NCI-H2107 treated with DMSO at 0.1 percent for 48 hours (cell line): ENCODE results near the gene BRICD5.
"Not testable (repeated sequence)": the region's sequence is repeated elsewhere in the genome, so short reads cannot be mapped to it uniquely, and the experiment has no call there.

Source experiments
- DNase-seq: peaks from one replicate; lab custom pipeline; 2025; ENCODE audit not compliant: unreplicated experiment; lab: John Stamatoyannopoulos, UW

BRICD5 gene

GRCh38 chr16:2223221-2223941, 12.7 kb upstream of the BRICD5 start, which contains the start of gene E4F1:
E4F1 (plus strand) TSS chr16:2223591; CDS start chr16:2223614, 23 bp downstream.
- peak; percentile 96 for DNase-seq

DNA sequence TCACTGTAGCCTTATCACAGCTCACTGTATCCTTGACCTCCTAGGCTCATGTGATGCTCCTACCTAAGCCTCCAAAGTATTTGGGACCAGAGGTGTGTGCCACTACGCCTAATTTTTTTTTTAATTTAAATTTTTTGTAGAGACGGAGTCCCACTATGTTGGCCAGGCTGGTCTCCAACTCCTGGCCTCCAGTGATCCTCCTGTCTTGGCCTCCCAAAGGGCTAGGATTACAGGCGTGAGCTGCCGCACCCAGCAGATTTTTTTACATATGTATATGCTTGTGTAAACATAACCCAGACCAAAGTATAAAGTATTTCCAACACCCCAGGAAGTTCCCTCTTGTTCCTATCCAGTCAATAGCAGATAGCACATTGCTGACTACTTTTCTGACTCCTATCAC, 5.7 kb upstream of the BRICD5 start:
- no peak for DNase-seq

DNA sequence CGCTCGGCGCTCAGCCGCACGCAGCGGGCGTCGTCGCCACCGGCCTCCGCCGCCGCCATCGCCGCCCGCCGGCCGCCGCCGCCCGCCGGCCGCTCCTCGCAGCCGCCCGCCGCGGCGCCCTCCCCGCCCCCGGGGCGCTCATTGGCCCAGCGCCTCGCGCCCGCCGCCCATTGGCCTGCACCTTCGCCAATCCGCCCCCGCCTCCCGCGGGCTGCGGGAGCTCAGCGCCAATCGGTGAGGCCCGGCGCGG, 4.0 kb upstream of the BRICD5 start, which contains the start of gene PGP:
PGP (minus strand) TSS at position 122 of the 250 bp plus-strand sequence; CDS start at position 59, 63 bp downstream.
- DNase-seq, result no peak

DNA sequence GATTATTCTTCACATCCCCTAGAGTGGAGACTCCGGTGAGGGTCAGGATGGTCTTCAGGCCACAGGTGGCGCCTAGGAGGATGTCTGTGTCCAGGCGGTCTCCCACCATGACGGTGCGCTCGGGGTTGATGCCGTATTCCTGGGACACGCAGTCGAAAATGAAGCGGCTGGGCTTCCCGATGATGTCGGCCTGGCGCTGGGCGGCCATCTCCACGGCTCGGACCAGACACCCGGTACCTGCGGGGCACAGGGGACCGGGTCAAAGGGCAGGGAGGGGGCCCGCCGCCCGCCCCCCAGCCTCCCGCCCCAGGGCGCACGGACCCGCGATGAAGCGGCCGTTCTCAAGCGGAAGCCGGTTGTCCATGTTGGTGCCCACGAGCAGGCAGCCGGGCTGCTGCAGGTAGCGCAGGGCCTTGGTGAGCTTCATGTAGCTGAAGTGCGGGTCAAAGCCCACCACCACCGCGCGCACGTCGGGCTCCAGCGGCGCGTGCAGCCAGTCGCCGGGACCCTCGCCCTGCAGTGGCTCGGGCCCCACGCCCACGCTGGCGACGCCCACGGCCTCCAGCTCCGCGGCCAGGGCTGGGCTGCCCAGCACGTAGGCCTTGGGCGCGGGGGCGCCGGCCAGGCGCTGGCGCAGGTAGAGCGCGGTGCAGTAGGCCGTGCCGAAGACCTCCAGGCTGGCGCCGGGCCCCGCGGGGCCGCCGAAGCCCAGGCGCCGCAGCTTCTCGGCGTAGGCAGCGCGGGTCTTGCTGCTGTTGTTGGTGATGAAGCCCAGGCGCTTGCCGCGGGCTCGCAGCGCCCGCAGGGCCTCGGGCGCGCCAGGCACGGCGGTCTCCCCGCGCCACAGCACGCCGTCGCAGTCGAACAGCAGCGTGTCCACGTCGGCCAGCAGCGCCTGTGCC, 3.4 kb upstream of the BRICD5 start:
- no peak for DNase-seq

DNA sequence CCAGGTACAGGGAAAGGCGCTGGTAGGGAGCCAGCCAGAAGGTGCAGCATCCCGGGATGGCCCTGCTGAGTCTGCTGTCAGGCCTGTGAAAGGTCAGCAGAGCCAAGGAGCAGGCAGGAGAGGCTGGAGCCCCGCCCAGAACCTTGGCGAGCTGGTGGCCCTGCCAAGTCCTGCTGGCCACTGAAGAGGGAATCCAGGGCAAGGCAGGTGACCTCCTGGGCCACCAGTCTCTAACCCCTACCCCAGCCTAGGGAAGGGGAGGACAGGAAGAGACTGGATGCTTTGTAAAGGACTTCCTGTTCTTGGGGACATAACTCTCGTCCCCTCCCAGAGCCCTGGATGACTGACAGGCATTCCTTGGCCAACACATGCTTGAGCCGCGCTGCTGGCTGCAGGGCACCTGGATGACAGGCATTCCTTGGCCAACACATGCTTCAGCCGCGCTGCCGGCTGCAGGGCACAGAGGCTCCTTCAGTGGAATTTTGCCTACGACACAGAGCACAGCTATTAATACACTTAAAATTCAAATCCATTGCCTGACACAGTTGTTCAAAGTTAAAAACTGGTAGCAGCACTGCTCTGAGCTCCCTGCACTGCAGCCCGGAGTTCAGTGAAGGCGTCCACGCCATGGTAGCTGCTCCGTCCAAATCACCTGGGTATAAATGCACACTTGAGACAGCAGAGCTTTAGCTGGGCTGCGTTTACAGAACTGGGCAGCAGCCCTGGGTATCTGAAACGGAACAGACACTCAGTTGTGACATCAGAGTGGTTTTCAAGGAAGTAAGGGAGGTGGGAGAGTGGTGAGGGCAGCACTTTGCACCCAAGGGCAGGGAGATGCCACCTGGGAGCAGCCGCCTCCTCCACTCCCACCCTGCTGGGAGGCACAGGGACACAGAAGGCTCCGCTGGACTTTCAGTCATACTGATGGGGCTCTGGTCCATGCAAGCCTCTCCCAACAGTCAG, 2.0 kb upstream of the BRICD5 start:
- no peak for DNase-seq

GRCh38 chr16:2211923-2212347, 1.3 kb upstream of the BRICD5 start:
- DNase-seq, result no peak

- no peak for DNase-seq
These were observed 692 bp downstream of the BRICD5 start for GRCh38 chr16:2210009-2210332.

DNA sequence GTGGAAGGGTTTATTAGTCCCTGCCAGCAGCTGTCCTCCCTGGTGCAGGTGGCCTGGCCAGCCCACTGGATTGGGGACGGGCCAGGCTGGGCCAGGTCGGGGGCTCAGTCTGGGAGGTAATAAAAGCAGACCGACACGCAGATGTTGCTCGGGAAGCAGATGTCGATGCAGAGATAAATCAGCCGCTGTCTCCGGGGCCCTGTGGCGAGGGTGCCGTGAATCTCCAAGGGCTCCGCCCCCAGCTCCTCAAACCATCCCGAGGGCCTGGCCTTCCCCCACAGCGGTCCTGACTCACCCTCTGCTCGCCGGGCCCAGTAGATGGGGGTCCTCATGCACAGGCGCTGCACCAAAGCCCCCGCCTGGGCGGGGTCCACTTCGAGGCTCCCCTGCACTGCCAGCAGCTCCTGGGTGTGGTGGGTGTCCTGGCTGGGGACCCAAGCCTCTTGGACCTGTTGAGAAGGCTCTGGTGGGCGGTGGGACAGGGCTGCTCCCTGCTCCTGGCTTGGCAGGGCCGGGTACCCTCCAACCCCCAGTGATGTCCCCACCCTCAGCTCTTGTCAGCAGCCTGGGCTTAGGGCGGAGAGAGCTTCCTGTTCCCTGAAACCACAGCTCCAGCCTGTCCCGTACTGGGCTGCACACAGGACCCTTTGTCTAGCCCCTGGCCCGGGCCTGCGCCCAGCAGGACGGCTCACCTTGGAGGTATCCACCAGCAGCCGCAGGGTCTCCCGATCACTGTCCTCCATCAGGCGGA, 1.2 kb downstream of the BRICD5 start:
- no peak for DNase-seq

GRCh38 chr16:2208772-2209171, 1.9 kb downstream of the BRICD5 start:
- no peak for DNase-seq

DNA sequence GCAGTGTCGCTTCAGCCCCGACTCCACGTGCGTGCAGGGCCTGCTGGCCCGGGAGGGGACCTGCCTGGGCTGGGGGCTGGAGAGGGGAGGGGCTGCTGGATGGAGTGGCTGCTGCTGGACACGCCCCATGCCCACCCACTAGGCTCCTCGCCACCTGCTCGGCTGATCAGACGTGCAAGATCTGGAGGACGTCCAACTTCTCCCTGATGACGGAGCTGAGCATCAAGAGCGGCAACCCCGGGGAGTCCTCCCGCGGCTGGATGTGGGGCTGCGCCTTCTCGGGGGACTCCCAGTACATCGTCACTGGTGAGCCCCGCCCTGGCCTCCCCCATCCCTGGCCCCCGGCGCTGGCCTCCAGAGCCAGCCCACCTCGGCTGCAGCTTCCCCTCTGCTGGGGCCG, 2.4 kb downstream of the BRICD5 start:
- DNase-seq, result peak; percentile 70

DNA sequence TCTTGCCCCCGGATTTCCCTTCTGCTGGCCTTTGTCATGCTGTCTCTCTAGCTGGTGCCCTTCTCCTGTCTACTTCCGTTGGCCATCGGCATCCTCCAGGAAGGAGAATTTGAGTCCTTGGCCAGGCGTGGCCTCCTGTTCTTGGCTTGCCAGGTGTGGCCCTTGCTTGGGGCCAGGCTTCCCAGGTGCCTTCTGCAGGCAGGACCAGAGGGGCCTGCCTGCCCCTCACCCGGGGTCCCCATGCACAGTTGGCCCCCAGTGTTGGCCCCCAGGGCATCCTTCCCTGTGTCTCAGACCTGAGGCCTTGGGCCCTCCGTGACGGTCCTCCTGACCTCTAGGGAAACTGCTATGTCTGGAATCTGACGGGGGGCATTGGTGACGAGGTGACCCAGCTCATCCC, 2.8 kb downstream of the BRICD5 start:
- no peak for DNase-seq

DNA sequence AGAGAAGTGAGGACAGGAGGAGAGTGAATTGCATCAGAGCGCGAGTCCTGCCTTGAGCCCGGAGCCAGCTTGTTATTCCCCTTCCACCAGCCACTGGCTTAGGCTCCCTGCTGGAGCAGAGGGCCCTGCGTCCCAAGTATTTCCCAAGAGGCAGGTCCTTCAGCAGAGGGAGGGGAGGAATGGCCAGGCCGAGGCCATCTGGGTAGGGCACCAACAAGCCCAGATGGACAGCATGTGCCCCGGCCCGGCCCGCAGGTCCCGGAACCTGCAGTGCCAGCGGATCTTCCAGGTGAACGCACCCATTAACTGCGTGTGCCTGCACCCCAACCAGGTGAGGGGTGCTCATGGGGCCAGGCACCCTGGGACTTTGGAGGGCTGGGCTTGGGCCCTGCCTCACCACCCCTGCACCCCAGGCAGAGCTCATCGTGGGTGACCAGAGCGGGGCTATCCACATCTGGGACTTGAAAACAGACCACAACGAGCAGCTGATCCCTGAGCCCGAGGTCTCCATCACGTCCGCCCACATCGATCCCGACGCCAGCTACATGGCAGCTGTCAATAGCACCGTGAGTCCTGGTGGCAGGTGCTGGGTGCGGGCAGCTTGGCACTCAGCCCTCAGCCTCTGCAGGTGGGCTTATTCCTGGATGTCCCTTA, 3.8 kb downstream of the BRICD5 start:
- DNase-seq, result peak; percentile 19

DNA sequence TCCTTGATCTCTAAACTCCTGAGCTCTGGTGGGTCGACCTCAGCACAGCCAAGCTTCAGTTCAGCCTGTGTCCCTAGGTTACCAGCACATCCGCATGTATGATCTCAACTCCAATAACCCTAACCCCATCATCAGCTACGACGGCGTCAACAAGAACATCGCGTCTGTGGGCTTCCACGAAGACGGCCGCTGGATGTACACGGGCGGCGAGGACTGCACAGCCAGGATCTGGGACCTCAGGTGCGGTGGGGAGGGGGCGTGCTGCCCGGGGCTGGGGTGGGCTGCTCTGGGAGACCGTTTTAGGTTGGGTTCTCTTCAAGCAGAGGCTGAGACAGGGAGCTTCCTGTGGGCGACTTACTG, 4.3 kb downstream of the BRICD5 start:
- no peak for DNase-seq

DNA sequence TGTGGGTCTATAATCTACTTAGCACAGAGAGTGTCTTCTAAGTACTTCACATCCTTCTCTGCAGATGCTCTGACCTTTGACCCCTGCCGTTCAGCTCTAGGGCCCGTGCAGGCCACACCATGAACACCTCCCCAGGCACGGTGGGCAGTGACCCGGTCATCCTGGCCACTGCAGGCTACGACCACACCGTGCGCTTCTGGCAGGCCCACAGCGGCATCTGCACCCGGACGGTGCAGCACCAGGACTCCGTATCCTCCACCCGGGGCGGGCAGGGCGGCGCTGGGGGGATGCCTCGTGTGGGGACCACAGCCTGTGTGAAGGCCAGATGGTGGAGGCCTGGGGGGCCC, 4.7 kb downstream of the BRICD5 start:
- DNase-seq, result no peak

DNA sequence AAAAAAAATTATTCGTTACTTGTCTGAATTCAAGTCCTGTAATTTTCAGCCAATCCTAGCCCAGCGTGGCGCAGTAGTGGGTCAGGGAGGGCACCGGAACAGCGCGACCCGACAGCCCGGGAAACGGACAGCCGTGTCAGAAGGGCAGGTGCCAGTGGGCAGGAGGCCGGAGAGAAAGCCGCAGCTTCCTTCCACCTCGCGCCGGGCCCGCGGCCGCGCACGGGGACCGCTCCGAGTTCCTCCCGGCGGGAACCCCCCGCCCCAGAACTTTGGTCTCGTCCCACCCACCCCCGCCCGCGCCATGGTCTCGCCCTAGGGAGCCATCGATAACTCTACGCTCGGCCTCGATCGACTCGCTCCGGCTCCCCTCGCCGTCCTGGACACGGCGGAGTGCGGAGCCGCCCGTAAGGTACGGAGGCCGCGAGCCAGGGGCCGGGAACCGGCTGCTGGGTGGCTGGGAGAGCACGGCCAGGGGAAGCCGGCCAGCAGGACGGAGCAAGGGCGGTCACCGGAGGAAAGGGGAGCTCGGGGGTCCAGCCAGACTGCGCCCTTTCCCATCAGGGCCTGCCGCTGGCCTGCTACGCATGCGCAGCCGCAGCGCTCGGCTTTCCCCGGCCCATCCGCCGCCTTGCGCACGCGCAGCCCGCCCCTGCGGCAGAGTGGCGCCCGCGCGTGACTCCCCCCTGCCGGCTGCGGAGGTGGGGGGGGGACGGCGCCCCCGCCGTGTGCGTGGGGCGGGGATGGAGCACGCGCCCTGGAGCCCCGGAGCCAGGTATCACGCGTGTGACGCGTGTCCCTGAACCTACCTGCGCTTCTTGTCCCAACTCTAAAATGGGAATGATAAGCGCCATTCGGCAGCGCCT, 5.3 kb downstream of the BRICD5 start, which contains the start of gene MLST8:
MLST8 (plus strand) TSS at position 351 of the 863 bp plus-strand sequence. CDS start 632 bp downstream, outside the sequence.
- DNase-seq, result peak; percentile 24

GRCh38 chr16:2204416-2205103, 6.1 kb downstream of the BRICD5 start:
- no peak for DNase-seq

GRCh38 chr16:2203119-2203688, 7.5 kb downstream of the BRICD5 start:
- DNase-seq, result not testable (repeated sequence)

- DNase-seq, result no peak
These were observed 10.3 kb downstream of the BRICD5 start for GRCh38 chr16:2200313-2200712.
